GM04503 (cell line): Measurements from ENCODE around the gene PRR13.
"Not testable (repeated sequence)": the region's sequence is repeated elsewhere in the genome, so short reads cannot be mapped to it uniquely, and the experiment has no call there.

Experiments
- DNase-seq: peaks from one replicate; pipeline ENCODE4 v3.0.0-alpha.2; 2012; ENCODE audit warnings: low read depth

The PRR13 gene

DNA sequence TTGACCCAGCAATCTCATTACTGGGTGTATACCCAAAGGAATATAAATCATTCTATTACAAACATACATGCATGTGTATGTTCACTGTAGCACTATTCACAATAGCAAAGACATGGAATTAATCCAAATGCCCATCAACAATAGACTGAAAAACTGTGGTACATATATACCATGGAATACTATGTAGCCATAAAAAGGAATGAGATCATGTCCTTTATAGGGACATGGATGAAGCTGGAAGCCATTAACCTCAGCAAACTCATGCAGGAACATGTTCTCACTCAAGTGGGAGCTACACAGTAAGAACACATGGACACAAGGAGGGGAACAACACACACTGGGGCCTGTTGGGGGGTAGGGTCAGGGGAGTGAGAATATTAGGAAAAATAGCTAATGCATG is 2.0 kb upstream of the PRR13 start:
- not testable (repeated sequence) for DNase-seq

DNA sequence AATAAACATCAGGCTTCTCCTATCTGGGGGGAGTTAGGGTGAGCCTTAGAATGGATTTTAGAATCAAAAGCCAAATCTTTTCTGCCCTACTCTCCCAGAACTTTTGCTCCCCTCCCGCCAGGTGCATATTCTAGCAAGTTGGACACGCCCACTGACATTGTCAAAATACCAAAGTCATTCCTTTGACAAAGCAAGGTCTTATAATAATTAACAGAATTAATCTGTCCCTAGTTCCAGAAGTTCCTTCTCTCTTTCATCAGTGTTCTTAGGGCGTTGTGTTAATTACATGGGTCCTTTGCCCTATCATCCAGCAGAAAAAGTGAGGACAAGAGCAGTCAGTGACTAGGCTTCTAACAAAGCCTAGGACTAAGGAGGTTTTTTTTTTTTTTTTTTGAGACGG is 2.4 kb downstream of the PRR13 start:
- DNase-seq, result no peak

DNA sequence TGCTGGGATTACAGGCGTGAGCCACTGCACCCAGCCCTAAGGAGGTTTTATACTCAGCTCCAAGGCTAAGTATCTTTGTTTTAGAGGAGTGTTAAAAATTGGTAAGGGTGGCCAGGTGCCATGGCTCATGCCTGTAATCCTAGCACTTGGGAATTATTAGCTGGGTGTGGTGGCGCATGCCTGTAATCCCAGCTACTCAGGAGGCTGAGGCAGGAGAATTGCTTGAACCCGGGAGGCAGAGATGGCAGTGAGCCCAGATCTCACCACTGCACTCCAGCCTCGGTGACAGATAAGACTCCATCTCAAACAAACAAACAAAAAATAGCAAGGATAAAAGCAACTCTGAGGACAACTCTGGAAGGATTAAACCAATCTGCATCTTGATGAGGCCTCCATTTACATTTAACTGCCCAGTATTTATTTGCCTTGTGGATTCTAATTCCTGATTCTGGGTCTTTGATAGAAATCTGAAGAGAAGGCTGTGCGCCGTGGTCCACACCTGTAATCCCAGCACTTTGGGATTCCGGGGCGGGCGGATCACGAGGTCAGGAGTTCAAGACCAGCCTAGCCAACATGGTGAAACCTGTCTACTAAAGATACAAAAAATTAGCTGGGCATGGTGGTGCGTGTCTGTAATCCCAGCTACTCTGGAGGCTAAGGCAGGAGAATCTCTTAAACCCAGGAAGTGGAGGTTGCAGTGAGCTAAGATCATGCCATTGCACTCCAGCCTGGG is 3.2 kb downstream of the PRR13 start:
- not testable (repeated sequence) for DNase-seq

DNA sequence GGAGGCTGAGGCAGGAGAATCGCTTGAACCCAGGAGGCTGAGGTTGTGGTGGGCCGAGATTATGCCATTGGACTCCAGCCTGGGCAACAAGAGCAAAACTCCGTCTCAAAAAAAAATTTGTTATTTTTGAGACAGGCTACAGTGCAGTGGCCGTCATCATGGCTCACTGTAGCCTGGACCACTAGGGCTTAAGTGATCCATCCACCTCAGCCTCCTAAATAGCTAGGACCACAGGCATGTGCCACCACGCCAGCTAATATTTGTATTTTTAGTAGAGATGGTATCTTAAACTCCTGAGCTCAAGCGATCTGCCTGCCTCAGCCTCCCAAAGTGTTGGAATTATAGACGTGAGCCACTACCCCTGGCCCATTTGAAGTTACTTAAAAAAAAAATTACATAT is 9.4 kb downstream of the PRR13 start:
- DNase-seq, result no peak

DNA sequence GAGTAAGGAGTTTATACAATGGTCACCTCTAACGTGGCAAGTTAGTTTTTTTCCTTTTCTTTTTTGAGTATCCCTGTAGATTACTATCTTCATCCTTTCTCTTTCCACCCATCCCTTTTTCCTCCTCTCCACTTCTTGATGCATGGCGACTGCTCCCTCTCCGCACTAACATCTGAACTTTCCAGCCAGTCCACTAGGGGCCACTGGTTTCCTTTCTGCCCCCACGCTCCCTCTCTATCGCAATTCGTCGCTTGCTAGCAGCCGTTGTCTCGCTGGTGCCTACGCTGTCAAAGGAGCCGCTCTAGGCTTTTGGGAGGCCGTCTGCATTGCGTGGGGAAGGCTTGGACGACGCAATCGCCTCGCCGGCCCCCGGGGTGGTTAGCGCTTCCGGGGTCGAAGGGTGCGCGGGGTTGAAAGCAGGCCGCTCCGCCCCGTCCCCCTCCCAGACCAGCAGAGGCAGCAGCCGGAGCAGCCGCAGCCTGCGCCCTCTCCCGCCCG is 10.2 kb downstream of the PRR13 start, which contains the start of gene PCBP2:
TSS of gene PCBP2 (plus strand) at position 442 of the 498 bp plus-strand sequence. CDS start 2,699 bp downstream, outside the sequence.
- peak; percentile 97 for DNase-seq

DNA sequence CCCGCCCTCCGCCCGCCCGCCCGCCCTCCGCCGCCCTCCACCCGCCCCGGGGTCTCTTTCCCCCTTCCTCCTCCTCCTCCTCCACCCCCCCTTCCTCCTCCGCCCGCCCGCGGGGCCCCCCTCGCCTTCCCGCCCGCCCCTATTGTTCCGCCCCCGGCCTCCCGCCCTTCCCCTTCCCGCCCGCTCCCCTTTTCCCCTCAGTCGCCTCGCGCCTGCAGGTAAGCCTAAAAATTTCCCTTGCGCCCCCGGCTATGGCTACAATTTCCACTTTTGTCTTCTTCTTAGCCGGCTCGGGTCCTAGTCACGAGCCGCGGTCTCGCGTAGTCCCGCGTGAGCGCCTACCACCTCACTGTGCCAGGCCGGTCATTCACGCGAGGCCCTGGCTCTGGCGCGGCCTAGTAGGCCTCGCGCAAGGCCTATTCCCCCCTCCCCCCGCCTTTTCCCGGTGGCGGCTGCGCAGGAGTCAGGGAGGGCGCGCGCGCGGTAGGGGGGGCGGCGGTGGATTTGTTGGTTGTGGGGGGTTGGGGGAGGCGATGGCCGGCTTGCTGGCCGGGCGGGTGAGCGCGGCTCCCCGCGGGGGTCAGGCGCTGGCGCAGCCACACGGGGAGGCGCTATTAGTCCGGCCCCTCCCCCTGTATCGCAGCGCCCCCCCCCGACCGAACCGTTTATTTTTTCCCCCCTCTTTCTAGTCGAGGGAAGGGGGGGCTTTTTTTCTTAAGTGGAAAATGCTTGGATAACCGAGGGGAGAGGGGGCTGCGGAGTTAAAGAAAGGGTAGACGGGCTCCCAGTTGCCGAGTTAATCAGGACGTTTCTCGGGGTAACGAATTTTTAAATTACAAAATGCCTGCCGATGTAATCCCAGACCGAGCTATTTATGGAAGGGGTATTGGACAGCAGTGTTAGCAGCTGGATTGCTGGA is 10.9 kb downstream of the PRR13 start:
- peak; percentile 28 for DNase-seq

DNA sequence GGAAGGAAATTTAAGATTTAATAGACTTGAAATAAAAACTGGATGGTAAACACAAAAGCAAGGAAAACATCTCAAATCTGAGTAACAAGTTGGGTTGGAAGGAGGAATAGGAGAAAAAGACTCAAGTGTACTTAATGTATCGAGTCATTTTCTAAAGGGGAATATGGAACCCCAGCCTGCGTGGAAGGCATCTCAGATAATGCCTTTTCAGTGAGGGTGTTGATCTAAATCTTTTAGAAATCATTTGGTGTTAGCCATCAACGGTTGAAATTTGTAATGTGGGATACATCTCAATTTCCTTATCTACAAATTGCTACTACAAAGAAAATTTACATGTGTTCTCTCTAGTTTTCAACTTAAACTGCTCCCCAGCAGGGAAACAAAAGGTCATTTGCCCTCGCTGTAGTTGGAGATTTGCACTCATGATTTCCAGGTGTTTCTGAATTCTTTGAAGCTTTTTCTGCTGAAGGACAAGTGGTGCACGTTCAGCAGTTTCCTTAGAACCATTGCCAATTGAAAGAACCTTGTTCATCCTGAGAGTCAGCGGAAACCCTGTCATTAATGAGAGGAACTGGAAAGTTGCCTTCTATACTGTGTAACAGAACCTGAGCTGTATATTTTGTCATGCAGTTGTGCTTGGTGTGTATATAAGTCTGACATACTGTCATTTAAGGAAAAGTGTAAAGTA is 12.6 kb downstream of the PRR13 start:
- DNase-seq, result no peak

DNA sequence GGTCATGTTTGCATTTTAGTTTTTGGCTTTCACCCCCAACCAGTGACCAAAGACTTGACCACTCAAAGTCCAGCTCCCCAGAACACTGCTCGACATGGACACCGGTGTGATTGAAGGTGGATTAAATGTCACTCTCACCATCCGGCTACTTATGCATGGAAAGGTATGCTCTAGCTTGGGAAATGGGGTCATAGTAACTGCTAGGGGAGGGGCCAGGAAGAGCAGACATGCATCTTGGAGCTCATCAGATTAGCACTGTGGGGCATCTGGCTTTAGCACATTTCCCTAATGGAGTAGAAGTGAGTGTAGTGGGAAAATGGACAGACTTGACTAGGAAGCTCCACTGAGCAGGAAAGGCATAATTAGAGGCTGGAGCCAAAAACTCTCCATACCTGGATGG is 13.2 kb downstream of the PRR13 start:
- DNase-seq, result no peak

DNA sequence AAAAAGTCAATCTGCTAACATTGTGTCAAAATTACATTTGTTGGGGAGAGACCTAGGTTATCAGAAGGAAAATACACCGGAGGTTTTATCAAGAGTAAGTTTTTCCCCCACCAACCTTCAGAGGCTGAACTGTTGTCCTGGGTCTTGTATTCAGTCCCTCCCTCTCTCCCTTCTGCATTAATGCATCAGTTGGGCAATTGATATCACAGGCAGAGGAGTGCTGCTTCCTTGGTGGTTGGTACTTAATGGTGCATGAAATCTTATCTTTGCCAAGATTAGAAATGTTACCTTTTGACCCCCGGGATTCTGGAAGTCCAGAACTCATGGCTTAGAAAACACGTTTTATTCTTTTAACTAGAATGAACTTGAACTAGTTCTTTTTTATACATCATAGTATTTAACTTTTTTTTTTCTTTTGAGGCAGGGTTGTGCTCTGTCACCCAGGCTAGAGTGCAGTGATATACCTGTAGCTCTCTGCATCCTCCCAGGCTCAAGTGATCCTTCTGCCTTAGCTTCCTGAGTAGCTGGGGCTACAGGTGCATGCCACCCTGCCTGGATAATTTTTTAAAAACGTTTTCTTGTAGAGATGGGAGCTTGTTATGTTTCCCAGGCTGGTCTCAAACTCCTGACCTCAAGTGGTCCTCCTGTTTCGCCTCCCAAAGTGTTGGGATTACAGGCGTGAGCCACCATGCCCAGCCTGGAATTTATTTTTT is 15.3 kb downstream of the PRR13 start:
- no peak for DNase-seq

DNA sequence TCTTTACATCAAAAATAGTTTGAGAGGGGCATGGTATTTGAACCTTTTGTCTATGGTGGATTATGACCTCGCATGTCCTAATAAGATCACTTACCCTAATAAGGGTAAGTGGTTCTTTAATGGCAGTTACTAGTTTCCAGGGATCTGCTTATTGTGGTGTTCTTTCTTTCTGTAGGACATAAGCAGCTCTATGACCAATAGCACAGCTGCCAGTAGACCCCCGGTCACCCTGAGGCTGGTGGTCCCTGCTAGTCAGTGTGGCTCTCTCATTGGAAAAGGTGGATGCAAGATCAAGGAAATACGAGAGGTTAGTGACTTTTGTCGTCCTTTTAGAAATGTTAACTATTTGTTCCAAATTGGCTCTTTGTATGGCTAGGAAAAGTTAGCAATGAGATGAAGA is 17.6 kb downstream of the PRR13 start:
- DNase-seq, result no peak

DNA sequence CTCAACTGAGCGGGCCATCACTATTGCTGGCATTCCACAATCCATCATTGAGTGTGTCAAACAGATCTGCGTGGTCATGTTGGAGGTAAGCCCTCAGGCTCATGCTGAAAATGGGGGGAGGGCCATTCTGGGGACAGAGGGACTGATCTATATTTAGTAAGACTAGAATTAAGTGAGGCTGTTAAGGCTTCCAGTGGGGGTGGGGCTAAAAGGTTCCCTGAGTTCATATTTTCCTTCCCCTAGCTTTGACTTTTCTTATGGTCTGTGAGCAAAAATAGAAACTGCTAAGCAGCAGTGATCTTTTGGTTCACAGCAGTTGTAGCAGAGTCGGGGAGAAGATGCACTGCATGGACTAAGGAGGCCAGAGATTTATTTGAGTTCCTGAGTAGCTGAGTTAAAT is 19.5 kb downstream of the PRR13 start:
- no peak for DNase-seq

DNA sequence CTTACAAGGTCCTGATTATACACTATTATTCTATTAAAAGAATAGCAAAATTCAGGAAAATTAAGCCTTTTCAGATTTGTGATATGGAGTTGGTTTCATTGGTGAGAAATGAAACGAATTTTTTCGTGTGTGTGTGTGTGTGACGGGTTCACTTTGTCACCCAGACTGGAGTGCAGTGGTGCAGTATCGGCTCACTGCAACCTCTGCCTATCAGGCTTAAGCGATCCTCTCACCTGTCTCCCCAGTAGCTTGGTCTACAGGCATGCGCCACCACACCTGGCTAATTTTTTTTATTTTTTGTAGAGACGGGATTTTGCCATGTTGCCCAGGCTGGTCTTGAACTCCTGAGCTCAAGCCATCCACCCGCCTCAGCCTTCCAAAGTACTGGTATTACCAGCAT is 20.1 kb downstream of the PRR13 start:
- no peak for DNase-seq

DNA sequence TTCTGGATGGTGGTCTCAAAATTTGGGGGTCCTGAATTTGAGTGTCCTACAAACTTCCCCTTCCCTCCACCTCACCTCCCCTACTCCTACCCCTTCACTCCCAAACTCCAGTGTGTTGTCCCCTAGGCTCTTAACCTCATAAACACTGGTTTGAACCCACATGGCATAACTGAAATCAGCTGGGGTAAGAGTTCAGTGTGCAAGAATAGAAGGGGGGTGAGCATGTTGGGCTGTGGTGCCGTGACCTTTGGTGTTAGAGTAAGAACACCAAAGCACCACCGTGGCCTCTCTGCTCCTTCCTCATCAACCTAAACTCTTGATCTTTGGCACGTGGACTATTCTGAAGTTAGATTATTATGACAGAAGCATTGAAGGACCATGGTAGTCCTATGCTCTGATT is 21.4 kb downstream of the PRR13 start:
- no peak for DNase-seq

DNA sequence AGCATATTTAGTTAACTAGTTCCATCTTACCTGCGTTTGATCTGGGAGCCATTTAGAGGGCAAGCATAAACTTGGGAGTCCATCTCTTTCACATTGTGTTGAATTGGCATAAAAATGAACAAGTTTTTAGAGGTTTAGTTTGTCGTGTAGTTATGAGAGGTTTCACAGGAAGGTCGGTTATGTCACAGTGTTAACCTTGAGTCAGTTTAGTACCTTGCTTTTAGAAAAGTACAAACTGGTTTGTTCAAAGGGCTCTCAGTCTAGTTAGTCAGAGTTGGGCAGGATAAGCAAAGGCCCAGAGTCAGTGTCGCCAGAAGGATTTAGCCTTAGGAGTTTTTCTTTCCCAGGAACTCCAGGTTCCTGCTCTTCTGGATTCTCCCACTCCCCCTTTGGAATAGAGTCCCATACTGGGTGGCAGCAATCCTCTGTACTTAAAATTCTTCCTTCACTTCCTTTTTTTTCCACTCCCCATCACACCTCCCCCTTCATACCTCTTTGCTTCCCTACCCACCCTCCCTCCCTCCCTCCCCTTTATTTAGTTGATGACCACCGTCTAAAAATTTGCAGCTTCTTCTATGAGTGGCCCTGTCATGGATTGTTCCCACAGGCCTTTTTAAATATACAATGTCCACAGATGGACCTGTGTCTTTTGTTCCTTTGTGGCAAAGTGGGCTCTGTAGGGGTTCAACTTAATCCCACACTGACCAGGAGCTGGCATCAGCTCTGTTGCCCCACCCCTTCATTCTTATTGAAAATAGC is 22.4 kb downstream of the PRR13 start:
- DNase-seq, result no peak

DNA sequence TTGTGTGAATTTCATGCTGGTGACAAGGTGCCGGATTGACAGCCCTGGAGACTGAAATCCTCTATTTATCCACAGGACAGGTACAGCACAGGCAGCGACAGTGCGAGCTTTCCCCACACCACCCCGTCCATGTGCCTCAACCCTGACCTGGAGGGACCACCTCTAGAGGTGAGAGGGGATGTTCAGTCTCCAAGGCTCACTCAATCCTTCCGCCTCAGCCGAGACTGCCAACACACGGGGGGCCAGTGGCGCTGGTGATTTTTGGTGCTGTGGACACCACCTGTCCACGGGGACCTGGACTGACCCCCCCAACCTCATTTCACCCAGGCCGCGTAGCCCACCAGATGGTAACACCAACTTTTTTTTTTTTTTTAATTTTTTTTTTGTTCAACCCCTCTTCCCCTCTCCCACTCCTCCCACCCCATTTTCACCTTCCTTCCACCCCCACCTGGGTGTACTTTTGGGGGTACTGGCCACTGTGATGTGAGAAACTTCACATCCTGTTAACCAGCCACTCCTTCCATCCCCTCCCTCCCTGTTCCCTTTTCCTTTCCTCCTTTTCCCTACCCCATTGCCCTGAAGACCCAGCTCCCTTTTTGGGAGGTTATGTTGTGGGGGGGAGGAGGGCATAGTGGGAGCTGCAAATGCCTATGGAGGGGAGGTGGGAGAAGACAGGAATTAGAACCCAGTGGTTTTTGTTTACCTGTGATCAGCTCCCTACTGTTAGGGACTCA is 23.3 kb downstream of the PRR13 start:
- no peak for DNase-seq

DNA sequence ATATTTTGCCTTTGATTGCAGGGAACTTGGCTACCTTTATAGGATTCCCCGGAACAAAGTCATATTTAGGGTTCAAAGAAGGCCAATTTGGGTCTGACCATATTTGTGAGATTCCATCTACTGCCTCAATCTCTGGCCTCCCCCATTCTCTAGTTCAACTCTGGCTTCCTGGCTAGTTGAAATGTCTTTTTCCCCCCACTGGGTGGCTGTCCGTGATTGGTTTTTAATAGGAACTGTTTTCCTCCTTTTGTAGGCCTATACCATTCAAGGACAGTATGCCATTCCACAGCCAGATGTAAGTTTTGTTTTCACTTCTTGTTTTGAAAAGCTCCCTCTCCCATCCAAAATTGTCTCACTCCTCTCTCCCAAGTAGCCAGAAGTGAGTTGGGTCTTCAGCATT is 24.1 kb downstream of the PRR13 start:
- DNase-seq, result no peak

DNA sequence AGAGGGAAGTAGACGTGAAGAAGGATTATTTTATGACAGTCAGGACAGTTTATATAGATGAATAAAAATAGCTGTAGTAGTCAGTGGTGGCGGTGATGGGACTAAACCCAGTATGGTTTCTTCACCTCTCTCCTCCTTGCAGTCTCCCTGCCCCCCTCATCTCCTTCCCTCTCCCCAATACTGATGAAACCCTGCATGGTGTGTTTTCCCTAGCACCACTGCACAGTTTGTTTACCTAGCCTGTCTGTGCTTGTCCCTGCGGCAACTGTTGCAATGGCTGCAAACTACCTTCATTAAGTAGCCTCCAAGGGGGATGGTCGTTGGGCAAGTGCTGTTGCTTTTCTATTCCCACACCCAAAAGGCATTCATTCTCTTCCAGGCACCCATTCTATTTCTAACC is 25.1 kb downstream of the PRR13 start:
- no peak for DNase-seq

DNA sequence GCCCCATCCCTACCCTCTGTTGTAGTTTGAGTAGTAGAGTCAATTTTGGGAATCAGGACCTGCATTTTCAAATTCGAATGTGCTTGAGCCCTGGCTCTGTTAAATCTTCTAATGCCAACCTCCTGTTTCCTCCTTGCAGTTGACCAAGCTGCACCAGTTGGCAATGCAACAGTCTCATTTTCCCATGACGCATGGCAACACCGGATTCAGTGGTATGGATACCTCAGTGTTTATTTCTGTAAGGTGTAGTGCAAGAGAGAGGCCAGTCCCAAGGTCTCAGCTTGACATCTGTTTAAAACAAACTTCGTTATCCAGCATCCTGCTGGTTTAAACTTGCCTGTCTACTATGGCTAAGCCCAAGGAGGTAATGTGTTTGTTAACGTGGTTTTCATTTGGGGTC is 25.5 kb downstream of the PRR13 start:
- DNase-seq, result no peak

DNA sequence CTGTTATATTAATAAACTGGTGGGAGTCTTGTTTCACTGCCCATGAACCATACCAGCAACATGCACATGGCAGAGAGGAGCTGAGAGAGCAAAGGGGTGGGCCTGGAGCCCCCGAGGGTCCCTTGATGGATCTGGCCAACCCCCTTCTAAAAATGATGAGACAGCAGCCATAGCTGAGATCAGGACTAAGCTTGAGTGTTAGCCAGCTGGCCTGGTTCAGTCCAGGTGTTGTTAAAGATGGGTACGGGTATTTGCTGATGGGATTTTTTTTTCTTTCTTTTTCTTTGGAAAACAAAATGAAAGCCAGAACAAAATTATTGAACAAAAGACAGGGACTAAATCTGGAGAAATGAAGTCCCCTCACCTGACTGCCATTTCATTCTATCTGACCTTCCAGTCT is 26.3 kb downstream of the PRR13 start:
- no peak for DNase-seq

DNA sequence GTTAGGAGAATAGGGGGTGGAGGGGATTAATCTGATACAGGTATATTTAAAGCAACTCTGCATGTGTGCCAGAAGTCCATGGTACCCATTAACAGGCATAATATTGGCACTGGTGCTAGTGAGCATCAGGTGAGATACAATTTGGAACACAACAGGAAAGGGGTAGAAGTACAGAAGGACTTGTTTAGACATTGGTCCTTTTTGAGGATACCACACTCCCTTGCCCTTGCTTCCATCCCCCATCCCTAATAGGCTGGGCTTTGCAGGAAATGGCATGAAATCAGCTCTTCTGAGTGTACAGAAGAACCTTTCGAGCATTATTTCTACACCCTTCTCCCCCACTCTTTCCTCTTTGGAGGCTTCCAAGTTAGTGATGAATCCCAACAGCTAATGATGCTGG is 26.7 kb downstream of the PRR13 start:
- DNase-seq, result no peak
